ENCODE results near the gene SPON1.

The SPON1 gene

DNA sequence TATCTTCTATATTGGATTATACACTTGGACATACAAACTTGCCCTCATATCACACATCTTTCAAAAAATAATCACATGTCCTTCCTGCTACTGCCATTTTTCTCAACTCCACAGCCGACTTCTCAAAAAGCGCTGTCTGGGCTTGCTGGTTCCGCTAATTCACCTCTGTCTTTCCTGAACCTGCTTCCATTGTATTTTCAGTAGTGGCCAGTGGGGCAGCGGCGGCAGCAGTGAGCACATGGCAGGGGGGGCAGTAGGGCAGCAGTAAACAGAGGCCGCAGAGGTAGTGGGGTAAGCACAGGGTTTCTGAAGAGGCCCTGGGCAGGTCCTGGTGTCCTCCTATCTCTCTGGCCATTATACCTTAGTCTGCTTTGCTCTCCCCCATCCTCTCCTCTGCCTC, 270.1 kb downstream of the SPON1 start:
- TF ChIP-seq, protein P1, sequence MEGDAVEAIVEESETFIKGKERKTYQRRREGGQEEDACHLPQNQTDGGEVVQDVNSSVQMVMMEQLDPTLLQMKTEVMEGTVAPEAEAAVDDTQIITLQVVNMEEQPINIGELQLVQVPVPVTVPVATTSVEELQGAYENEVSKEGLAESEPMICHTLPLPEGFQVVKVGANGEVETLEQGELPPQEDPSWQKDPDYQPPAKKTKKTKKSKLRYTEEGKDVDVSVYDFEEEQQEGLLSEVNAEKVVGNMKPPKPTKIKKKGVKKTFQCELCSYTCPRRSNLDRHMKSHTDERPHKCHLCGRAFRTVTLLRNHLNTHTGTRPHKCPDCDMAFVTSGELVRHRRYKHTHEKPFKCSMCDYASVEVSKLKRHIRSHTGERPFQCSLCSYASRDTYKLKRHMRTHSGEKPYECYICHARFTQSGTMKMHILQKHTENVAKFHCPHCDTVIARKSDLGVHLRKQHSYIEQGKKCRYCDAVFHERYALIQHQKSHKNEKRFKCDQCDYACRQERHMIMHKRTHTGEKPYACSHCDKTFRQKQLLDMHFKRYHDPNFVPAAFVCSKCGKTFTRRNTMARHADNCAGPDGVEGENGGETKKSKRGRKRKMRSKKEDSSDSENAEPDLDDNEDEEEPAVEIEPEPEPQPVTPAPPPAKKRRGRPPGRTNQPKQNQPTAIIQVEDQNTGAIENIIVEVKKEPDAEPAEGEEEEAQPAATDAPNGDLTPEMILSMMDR (IDR thresholded peaks at IDR 0.05; ENCODE audit: low read length, missing control alignments), result peak; percentile 21
- no peak for DNase-seq (ENCODE audit: low read depth)
- no peak overlapping the region for H3K4me3 ChIP-seq (replicated peaks; ENCODE audit: low read depth, low read length)

DNA sequence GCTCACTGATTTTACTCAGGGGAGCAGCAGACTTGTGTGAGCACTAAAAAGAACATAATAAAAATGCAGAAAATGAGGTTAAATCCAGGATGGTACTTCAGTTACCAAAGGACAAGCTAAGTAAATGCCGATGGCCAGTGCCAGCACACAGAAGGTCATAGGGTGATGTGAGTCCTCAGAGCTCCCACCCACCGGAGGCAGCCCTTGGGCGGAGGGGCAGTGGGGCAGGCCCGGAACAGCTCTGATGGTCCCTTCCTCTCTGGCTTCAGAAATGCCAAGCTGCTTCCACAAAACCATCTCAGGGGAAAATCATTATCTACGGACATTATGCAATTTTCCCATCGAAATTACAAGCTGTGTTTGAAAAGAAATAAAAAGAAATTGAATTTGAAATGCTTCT, 271.9 kb downstream of the SPON1 start:
- no peak for DNase-seq (ENCODE audit: low read depth)
- TF ChIP-seq, protein P1 (IDR thresholded peaks at IDR 0.05; ENCODE audit: low read length, missing control alignments), result no peak
- H3K4me3 ChIP-seq (replicated peaks; ENCODE audit: low read depth, low read length), result no peak overlapping the region

GRCh38 chr11:14235701-14236100, 273.2 kb downstream of the SPON1 start:
- no peak overlapping the region for H3K4me3 ChIP-seq (replicated peaks; ENCODE audit: low read depth, low read length)
- TF ChIP-seq, protein P1 (IDR thresholded peaks at IDR 0.05; ENCODE audit: low read length, missing control alignments), result no peak
- DNase-seq (ENCODE audit: low read depth), result no peak

- TF ChIP-seq, protein P1 (IDR thresholded peaks at IDR 0.05; ENCODE audit: low read length, missing control alignments), result no peak
- no peak for DNase-seq (ENCODE audit: low read depth)
- H3K4me3 ChIP-seq (replicated peaks; ENCODE audit: low read depth, low read length), result no peak overlapping the region
Measured at GRCh38 chr11:14237444-14237961, 275.0 kb downstream of the SPON1 start.

DNA sequence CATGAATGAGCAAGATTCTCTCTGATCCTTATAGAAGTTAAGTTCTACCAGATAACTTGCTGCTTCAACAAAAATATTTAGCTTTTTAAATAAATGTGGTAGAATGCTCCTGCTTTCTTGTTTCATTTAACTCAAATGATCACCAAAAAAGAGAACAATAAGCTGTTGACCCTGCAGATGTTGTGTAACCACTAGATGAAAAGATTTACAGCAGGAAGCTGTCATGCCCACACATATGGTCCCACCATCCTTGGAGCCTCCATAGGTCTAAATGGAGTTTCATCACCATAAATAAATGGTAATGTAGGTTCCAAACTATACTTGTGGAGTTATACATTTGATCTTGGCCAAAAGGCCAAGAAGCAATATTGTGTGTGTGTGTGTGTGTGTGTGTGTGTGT, 277.7 kb downstream of the SPON1 start:
- H3K4me3 ChIP-seq (replicated peaks; ENCODE audit: low read depth, low read length), result no peak overlapping the region
- DNase-seq (ENCODE audit: low read depth), result no peak
- TF ChIP-seq, protein P1 (IDR thresholded peaks at IDR 0.05; ENCODE audit: low read length, missing control alignments), result no peak

GRCh38 chr11:14240951-14241350, 278.4 kb downstream of the SPON1 start:
- TF ChIP-seq, protein P1 (IDR thresholded peaks at IDR 0.05; ENCODE audit: low read length, missing control alignments), result no peak
- H3K4me3 ChIP-seq (replicated peaks; ENCODE audit: low read depth, low read length), result no peak overlapping the region
- DNase-seq (ENCODE audit: low read depth), result no peak

DNA sequence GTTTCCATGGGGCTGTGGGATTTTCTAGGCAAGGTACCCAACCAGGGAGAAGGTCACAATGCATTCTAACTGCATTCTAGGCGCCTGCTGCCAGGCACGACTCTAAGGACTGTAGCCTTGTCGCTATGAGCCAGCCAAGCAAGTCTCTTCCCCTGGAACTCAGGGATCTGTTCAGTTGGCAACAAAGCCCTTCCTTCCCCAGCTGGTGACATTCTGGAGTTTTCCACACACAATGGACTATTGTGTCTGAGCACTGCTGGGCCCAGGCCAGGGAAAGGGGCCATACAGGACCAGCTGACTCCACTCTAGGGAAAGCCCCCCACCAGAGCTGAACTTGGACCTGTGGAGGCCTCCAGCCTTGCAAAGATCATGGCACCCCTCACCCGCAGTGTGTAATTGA, 279.7 kb downstream of the SPON1 start:
- TF ChIP-seq, protein P1 (IDR thresholded peaks at IDR 0.05; ENCODE audit: low read length, missing control alignments), result no peak
- DNase-seq (ENCODE audit: low read depth), result no peak
- H3K4me3 ChIP-seq (replicated peaks; ENCODE audit: low read depth, low read length), result no peak overlapping the region

All from fibroblast of pulmonary artery (primary cell).